ENCODE data around the gene TAP1.

DNA sequence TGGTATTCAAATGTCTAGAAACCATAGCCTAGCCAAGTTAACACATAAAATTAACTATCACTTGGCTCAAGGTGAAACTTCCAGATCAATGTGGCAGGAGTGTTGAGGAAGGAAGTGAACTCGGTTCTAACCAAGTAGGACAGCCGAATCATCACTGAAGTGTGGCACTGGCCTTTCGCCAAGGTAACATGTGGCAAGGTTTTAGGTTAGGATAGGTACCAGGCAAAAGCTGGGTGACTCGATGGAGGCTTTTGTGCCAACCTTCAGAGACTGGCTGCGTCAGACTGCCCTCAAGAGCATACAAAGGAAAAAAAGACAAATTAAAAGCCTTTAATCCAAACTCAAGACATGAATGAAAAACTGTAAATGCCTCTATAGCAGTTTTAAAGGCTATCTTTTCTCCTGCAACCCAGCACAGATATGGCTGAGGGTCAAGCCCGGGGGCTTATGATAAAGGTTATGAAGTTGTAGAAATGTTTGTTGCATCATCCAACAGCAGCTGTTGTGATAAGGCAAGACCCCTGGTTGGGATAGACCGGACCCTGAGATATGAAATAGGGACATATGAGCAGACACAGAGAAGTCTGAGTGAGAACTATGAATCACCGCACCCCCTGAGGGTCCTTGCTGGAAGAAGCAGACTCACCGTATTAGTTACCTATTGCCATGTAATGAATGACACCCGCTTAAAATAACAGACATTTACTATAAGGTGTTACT, 12.4 kb upstream of the TAP1 start:
- TF ChIP-seq GATA2 (IDR thresholded peaks at IDR 0.05; ENCODE audit: low read depth, low read length) (no peak), GATA3 (IDR thresholded peaks at IDR 0.05; ENCODE audit: low read depth, low read length) (no peak)

All from SH-SY5Y (cell line).